Hematopoietic multipotent progenitor cell treated with erythropoietin and hydrocortisone succinate and interleukin-3 and kit ligand, for 8 days (in vitro differentiated cells): ENCODE data around the gene ZNF554.

ENCODE experiments used
- DNase-seq: peaks from one replicate; pipeline ENCODE4 v3.0.0-alpha.2; 2015

Gene ZNF554

GRCh38 chr19:2819540-2820111 is at the start of gene ZNF554:
TSS of gene ZNF554 (plus strand) at chr19:2819868. CDS start at chr19:2820072, 204 bp downstream.
- DNase-seq = peak; percentile 96

- DNase-seq = no peak
These were observed 49.3 kb upstream of the ZNF554 start for GRCh38 chr19:2770055-2771013.

- DNase-seq = no peak
These were observed 47.6 kb upstream of the ZNF554 start for GRCh38 chr19:2771786-2772674.

- no peak for DNase-seq
These were observed 45.5 kb upstream of the ZNF554 start for GRCh38 chr19:2774083-2774679.

GRCh38 chr19:2774953-2775555 is 44.6 kb upstream of the ZNF554 start:
- no peak for DNase-seq

- DNase-seq = peak; percentile 69
These were observed 43.9 kb upstream of the ZNF554 start for GRCh38 chr19:2775556-2776430.

- no peak for DNase-seq
These were observed 41.5 kb upstream of the ZNF554 start for GRCh38 chr19:2777952-2778683.

- DNase-seq = no peak
These were observed 40.4 kb upstream of the ZNF554 start for GRCh38 chr19:2779121-2779740.

GRCh38 chr19:2780284-2780683 is 39.4 kb upstream of the ZNF554 start:
- DNase-seq = no peak

- DNase-seq = peak; percentile 54
These were observed 37.2 kb upstream of the ZNF554 start for GRCh38 chr19:2782329-2782935.

- peak; percentile 99 for DNase-seq
These were observed 36.5 kb upstream of the ZNF554 start, which contains the start of gene SGTA for GRCh38 chr19:2782936-2783780. TSS of gene SGTA (minus strand) at chr19:2783273. CDS start at chr19:2769068, 14,205 bp downstream.

GRCh38 chr19:2783781-2784145 is 35.9 kb upstream of the ZNF554 start:
- no peak for DNase-seq

- DNase-seq = peak; percentile 99
These were observed 34.2 kb upstream of the ZNF554 start, which contains the start of gene THOP1 for GRCh38 chr19:2785244-2785997. TSS of gene THOP1 (plus strand) at chr19:2785503. CDS start at chr19:2785663, 160 bp downstream.

- DNase-seq = no peak
These were observed 32.6 kb upstream of the ZNF554 start for GRCh38 chr19:2787115-2787514.

GRCh38 chr19:2788237-2788636 is 31.4 kb upstream of the ZNF554 start:
- no peak for DNase-seq

- DNase-seq = no peak
These were observed 29.5 kb upstream of the ZNF554 start for GRCh38 chr19:2790194-2790556.

GRCh38 chr19:2790557-2791271 is 29.0 kb upstream of the ZNF554 start:
- no peak for DNase-seq
